Stomach (tissue), 9 donors: ENCODE data around the gene PARD6G. TPM values are rescaled to one million over a fixed set of nuclear protein-coding genes. Genes with fewer than 3 reads are reported as not detected.

Source experiments
- DNase-seq, 2 donors: peaks; one replicate each; pipeline versions ENCODE4 v3.0.0 to v3.0.0-alpha.2; 2013 to 2019
- H3K27ac ChIP-seq, 5 donors: fragments of 200-600 bp in 4 of 5; sonication (generic) in 4 of 5; one replicate each; pipeline ENCODE4 v1.5.1; 2013 to 2019; ENCODE audit warnings: mild to moderate bottlenecking in 1 of 5, moderate library complexity in 1 of 5
- H3K27me3 ChIP-seq, 3 donors: fragments of 200-600 bp; sonication (generic); one replicate each; pipeline ENCODE4 v1.5.1; 2017 to 2019; ENCODE audit warnings: mixed run types in 1 of 3
- H3K36me3 ChIP-seq, 4 donors: fragments of 200-600 bp; sonication (generic); 1 replicate in 3 of 4; 2 replicates in 1 of 4; pipeline ENCODE4 v1.5.1; 2016 to 2019
- H3K4me1 ChIP-seq, 4 donors: fragments of 200-600 bp; sonication (generic); one replicate each; pipeline ENCODE4 v1.5.1; 2016 to 2019
- H3K4me3 ChIP-seq, 4 donors: fragments of 200-600 bp; sonication (generic) in 3 of 4; one replicate each; pipeline ENCODE4 v1.5.1; 2016 to 2019; ENCODE audit warnings: mild to moderate bottlenecking in 1 of 4
- H3K9me3 ChIP-seq, 4 donors: fragments of 200-600 bp; sonication (generic); one replicate each; pipeline ENCODE4 v1.5.1; 2016 to 2019
- CTCF ChIP-seq, 7 experiments: fragments of 450-650 bp in 4 of 7; fragments of 200-600 bp in 3 of 7; sonication (generic) in 3 of 7; IDR thresholded peaks; one replicate each; pipeline ENCODE4 v1.5.1; 2016 to 2019; ENCODE audit warnings: antibody characterized with exemption in 7 of 7, control low read depth in 2 of 7, mild to moderate bottlenecking in 1 of 7
- EP300 ChIP-seq: sonication (generic); formaldehyde crosslinking; IDR thresholded peaks from one replicate; pipeline ENCODE4 v1.6.1; 2017; ENCODE audit warnings: antibody characterized with exemption
- POLR2A ChIP-seq, 4 donors: fragments of 450-650 bp; IDR thresholded peaks; one replicate each; pipeline ENCODE4 v1.6.1; 2016; ENCODE audit warnings: antibody characterized with exemption in 4 of 4, control low read depth in 2 of 4, mild to moderate bottlenecking in 1 of 4, moderate library complexity in 1 of 4
- POLR2AphosphoS5 ChIP-seq, 3 donors: sonication (generic); formaldehyde crosslinking; IDR thresholded peaks; one replicate each; pipeline ENCODE4 v1.6.1; 2016; ENCODE audit warnings: antibody characterized with exemption in 3 of 3
- WGBS, 5 donors: extraction: QIAGEN DNeasy Blood & Tissue Kit in 3 of 5; methylation state at CpG; one replicate each; pipeline versions ENCODE4 v1.1.5 to v1.1.7; 2013 to 2018; 5-methylcytosine and 5-hydroxymethylcytosine counted together
- intact Hi-C: fragments of 100-400 bp; cut with DNase I; formaldehyde crosslinking; loops from one replicate; pipeline ENCODE4 v1.15.1; 2023; ENCODE audit warnings: low total_unique reads
- polyA plus RNA-seq, 3 donors: library from polyadenylated mRNA; stranded (reverse); fragments of 200-250 nt; gene quantifications; one replicate each; pipeline ENCODE4 v1.2.3, GENCODE V29; 2013
- total RNA-seq, 5 donors: library from RNA; depleted of rRNA; stranded (reverse); fragments of >200 nt; gene quantifications; one replicate each; pipeline versions ENCODE4 v1.1.0 to v1.2.3, GENCODE V29; 2014 to 2016
- donor health status: healthy with polysubstance abuse.
- donor health status: Bipolar disorder and iron deficiency.
- donor health status: healthy.

Gene PARD6G
- total and polyA plus RNA-seq, 8 donors = 1.5 to 15.9 (median 3.9) TPM

- no peak overlapping the region for H3K27ac ChIP-seq
- H3K4me3 ChIP-seq = no peak overlapping the region
- intact Hi-C loops = no loop called here
- 92 to 95% (median 93%) methylated on average over 10 of the region's 10 CpGs for WGBS, 5 donors
- no peaks in the 10 kb centered on the region for H3K36me3 ChIP-seq
- no peaks in the 10 kb centered on the region for H3K4me1 ChIP-seq
- no peaks in the 10 kb centered on the region for H3K27me3 ChIP-seq
- TF ChIP-seq POLR2AphosphoS5 (IDR thresholded peaks at IDR 0.05) (no peak), EP300 (no peak)
- no peak for DNase-seq
- no peaks in the 10 kb centered on the region for H3K9me3 ChIP-seq
Measured at GRCh38 chr18:80218341-80219227, 28.7 kb downstream of the PARD6G start.

GRCh38 chr18:80213182-80213581, 34.1 kb downstream of the PARD6G start:
- TF ChIP-seq EP300 (no peak), POLR2AphosphoS5 (IDR thresholded peaks at IDR 0.05) (no peak), POLR2A (IDR thresholded peaks at IDR 0.05) (no peak), CTCF (IDR thresholded peaks at IDR 0.05) (no peak)
- Histone ChIP-seq H3K9me3 (no peaks in the 10 kb centered on the region), H3K4me1 (peaks cover 0 to 7% (median 4%) of the 10 kb centered on the region in 4 donors), H3K27ac (no peak overlapping the region), H3K27me3 (no peaks in the 10 kb centered on the region), H3K4me3 (no peak overlapping the region), H3K36me3 (no peaks in the 10 kb centered on the region)
- intact Hi-C loops = no loop called here
- WGBS, 5 donors = 60 to 79% (median 70%) methylated on average over 2 of the region's 2 CpGs
- no peak for DNase-seq

- H3K4me3 ChIP-seq = no peak overlapping the region
- 20 to 30% (median 21%) methylated on average over 6 of the region's 6 CpGs for WGBS, 5 donors
- intact Hi-C loops = no loop called here
Measured at GRCh38 chr18:80210312-80211083, 36.8 kb downstream of the PARD6G start.

GRCh38 chr18:80208620-80209019, 38.7 kb downstream of the PARD6G start:
- H3K4me3 ChIP-seq = no peak overlapping the region
- no peaks in the 10 kb centered on the region for H3K27me3 ChIP-seq
- intact Hi-C loops = no loop called here
- H3K27ac ChIP-seq = no peak overlapping the region
- no peak for DNase-seq
- TF ChIP-seq POLR2A (IDR thresholded peaks at IDR 0.05) = no peak
- TF ChIP-seq EP300 = no peak
- no peak for TF ChIP-seq CTCF (IDR thresholded peaks at IDR 0.05)
- TF ChIP-seq POLR2AphosphoS5 (IDR thresholded peaks at IDR 0.05) = no peak
- no peaks in the 10 kb centered on the region for H3K9me3 ChIP-seq
- H3K4me1 ChIP-seq = peaks cover 0 to 7% (median 4%) of the 10 kb centered on the region in 4 donors
- no peaks in the 10 kb centered on the region for H3K36me3 ChIP-seq
- WGBS, 5 donors = 85 to 92% (median 89%) methylated on average over 4 of the region's 4 CpGs

More at GRCh38 chr18:80210312-80211083, 36.8 kb downstream of the PARD6G start:
- peak in 1 of 2 donors; percentile 38 for DNase-seq
- Histone ChIP-seq H3K27ac (no peak overlapping the region), H3K4me1 (peaks cover 0 to 7% (median 4%) of the 10 kb centered on the region in 4 donors), H3K9me3 (no peaks in the 10 kb centered on the region), H3K27me3 (no peaks in the 10 kb centered on the region), H3K36me3 (no peaks in the 10 kb centered on the region)
- no peak for TF ChIP-seq POLR2A (IDR thresholded peaks at IDR 0.05)
- no peak for TF ChIP-seq POLR2AphosphoS5 (IDR thresholded peaks at IDR 0.05)
- no peak for TF ChIP-seq EP300
- no peak for TF ChIP-seq CTCF (IDR thresholded peaks at IDR 0.05)
